GM19468 (cell line): ENCODE results near the gene DOK6.
"Not testable (repeated sequence)": the region's sequence is repeated elsewhere in the genome, so short reads cannot be mapped to it uniquely, and the experiment has no call there.

Experiments
- ATAC-seq: cut with Tn5 transposase; IDR thresholded peaks from one replicate; pipeline ENCODE4 v1.9.1; 2021; ENCODE audit warnings: mild to moderate bottlenecking, moderate library complexity, moderate number of reproducible peaks; ENCODE audit not compliant: unreplicated experiment; ENCODE audit errors: extremely low read depth

Gene DOK6

GRCh38 chr18:69839497-69839896 is 438.8 kb downstream of the DOK6 start:
- no peak for ATAC-seq

- no peak for ATAC-seq
Measured at GRCh38 chr18:69840001-69840400, 439.3 kb downstream of the DOK6 start.

GRCh38 chr18:69840445-69840844 is 439.8 kb downstream of the DOK6 start:
- no peak for ATAC-seq

- no peak for ATAC-seq
Measured at GRCh38 chr18:69841117-69841516, 440.4 kb downstream of the DOK6 start.

- no peak for ATAC-seq
Measured at GRCh38 chr18:69843015-69843414, 442.3 kb downstream of the DOK6 start.

- ATAC-seq = no peak
Measured at GRCh38 chr18:69844656-69845055, 444.0 kb downstream of the DOK6 start.

- ATAC-seq = no peak
Measured at GRCh38 chr18:69845593-69846506, 445.2 kb downstream of the DOK6 start.

- ATAC-seq = no peak
Measured at GRCh38 chr18:69853051-69853450, 452.4 kb downstream of the DOK6 start.

- no peak for ATAC-seq
Measured at GRCh38 chr18:69854455-69854854, 453.8 kb downstream of the DOK6 start.

- ATAC-seq = no peak
Measured at GRCh38 chr18:69858897-69859296, 458.2 kb downstream of the DOK6 start.

GRCh38 chr18:69864802-69865201 is 464.1 kb downstream of the DOK6 start:
- peak; percentile 71 for ATAC-seq

GRCh38 chr18:69865776-69866175 is 465.1 kb downstream of the DOK6 start:
- ATAC-seq = no peak

- ATAC-seq = no peak
Measured at GRCh38 chr18:69866212-69866611, 465.5 kb downstream of the DOK6 start.

- no peak for ATAC-seq
Measured at GRCh38 chr18:69870736-69871135, 470.0 kb downstream of the DOK6 start.

- ATAC-seq = no peak
Measured at GRCh38 chr18:69871363-69871762, 470.7 kb downstream of the DOK6 start.

- ATAC-seq = no peak
Measured at GRCh38 chr18:69872661-69873060, 472.0 kb downstream of the DOK6 start.

- ATAC-seq = no peak
Measured at GRCh38 chr18:69874058-69874457, 473.4 kb downstream of the DOK6 start.

GRCh38 chr18:69876490-69876889 is 475.8 kb downstream of the DOK6 start:
- ATAC-seq = no peak

- ATAC-seq = no peak
Measured at GRCh38 chr18:69878213-69878933, 477.7 kb downstream of the DOK6 start.

- ATAC-seq = not testable (repeated sequence)
Measured at GRCh38 chr18:69879051-69879450, 478.4 kb downstream of the DOK6 start.

GRCh38 chr18:69880083-69880482 is 479.4 kb downstream of the DOK6 start:
- ATAC-seq = no peak
